Calu3 (cell line): ENCODE results near the gene LRRN2. TPM values are rescaled to one million over a fixed set of nuclear protein-coding genes. Genes with fewer than 3 reads are reported as not detected.

Source experiments
- BruUV-seq: library from RNA; stranded (reverse); fragments of 400-500 nt; replicated peaks from 2 replicates; lab custom pipeline; 2021; lab: Mats Ljungman, UMichigan
- CTCF ChIA-PET: fragments of 300-600 bp; sonication (Branson Sonifier 250); formaldehyde crosslinking; loops from one replicate; lab custom pipeline; 2022; ENCODE audit warnings: antibody characterized with exemption; lab: Charles Lee
- DNase-seq: peaks from one replicate; pipeline ENCODE4 v3.0.0; 2022
- H3K27ac Mint-ChIP-seq: one replicate; pipeline ENCODE4 v1.8.0; 2022; ENCODE audit warnings: mixed read lengths; ENCODE audit not compliant: unreplicated experiment
- H3K27me3 Mint-ChIP-seq: one replicate; pipeline ENCODE4 v1.8.0; 2022; ENCODE audit warnings: mixed read lengths; ENCODE audit not compliant: unreplicated experiment
- H3K36me3 Mint-ChIP-seq: one replicate; pipeline ENCODE4 v1.8.0; 2022; ENCODE audit warnings: mild to moderate bottlenecking, moderate library complexity, mixed read lengths; ENCODE audit not compliant: insufficient read depth, unreplicated experiment
- H3K4me1 Mint-ChIP-seq: one replicate; pipeline ENCODE4 v1.8.0; 2022; ENCODE audit warnings: mild to moderate bottlenecking, low read depth, mixed read lengths; ENCODE audit not compliant: unreplicated experiment
- H3K4me3 Mint-ChIP-seq: one replicate; pipeline ENCODE4 v1.8.0; 2022; ENCODE audit warnings: mild to moderate bottlenecking, low read depth, moderate library complexity, mixed read lengths; ENCODE audit not compliant: unreplicated experiment
- H3K9me3 Mint-ChIP-seq: one replicate; pipeline ENCODE4 v1.8.0; 2022; ENCODE audit warnings: low read depth, mixed read lengths; ENCODE audit not compliant: unreplicated experiment
- CTCF ChIP-seq: fragments of 200-600 bp; IDR thresholded peaks from one replicate; pipeline ENCODE4 v1.8.0; 2022; ENCODE audit warnings: antibody characterized with exemption; ENCODE audit not compliant: unreplicated experiment
- intact Hi-C: fragments of 100-400 bp; cut with micrococcal nuclease; formaldehyde crosslinking; loops from one replicate; pipeline ENCODE4 v1.10.0; 2022; ENCODE audit not compliant: unreplicated experiment
- total RNA-seq: library from RNA; stranded (reverse); gene quantifications from 2 replicates; pipeline ENCODE4 v1.2.3, GENCODE V29; 2022

LRRN2 gene
- total RNA-seq, 1 experiment from 2014 or later, result not detected

- Mint-ChIP-seq H3K4me1 (no peaks in the 10 kb centered on the region), H3K27me3 (peaks cover 79% of the 10 kb centered on the region), H3K4me3 (no peak overlapping the region), H3K27ac (no peak overlapping the region), H3K36me3 (no peaks in the 10 kb centered on the region), H3K9me3 (no peaks in the 10 kb centered on the region)
- CTCF ChIA-PET, result no interaction called here
- intact Hi-C loops, result no loop called here
- BruUV-seq, result no TSS peak
- DNase-seq, result no peak
- TF ChIP-seq CTCF, result no peak
Observed at GRCh38 chr1:204659056-204659455, 26.5 kb downstream of the LRRN2 start.

GRCh38 chr1:204658295-204658694 lies 27.2 kb downstream of the LRRN2 start:
- H3K36me3 Mint-ChIP-seq, result no peaks in the 10 kb centered on the region
- H3K4me3 Mint-ChIP-seq, result no peak overlapping the region
- H3K27me3 Mint-ChIP-seq, result peaks cover 79% of the 10 kb centered on the region
- no peak for DNase-seq
- no peak overlapping the region for H3K27ac Mint-ChIP-seq
- CTCF ChIA-PET, result no interaction called here
- H3K9me3 Mint-ChIP-seq, result no peaks in the 10 kb centered on the region
- no peak for TF ChIP-seq CTCF
- intact Hi-C loops, result no loop called here
- BruUV-seq, result no TSS peak
- no peaks in the 10 kb centered on the region for H3K4me1 Mint-ChIP-seq

- no peak overlapping the region for H3K4me3 Mint-ChIP-seq
- H3K27me3 Mint-ChIP-seq, result peaks cover 84% of the 10 kb centered on the region
- CTCF ChIA-PET, result interaction anchor here (0.6 to 1.7 kb wide), 7 partner anchors 24 to 297 kb away, joined by 3 to 9 read pairs (median 5); no protein-coding TSS in a partner anchor
Observed at GRCh38 chr1:204653590-204654340, 31.8 kb downstream of the LRRN2 start.

GRCh38 chr1:204652497-204652896 lies 33.0 kb downstream of the LRRN2 start:
- no peak for TF ChIP-seq CTCF
- H3K36me3 Mint-ChIP-seq, result no peaks in the 10 kb centered on the region
- no peak for DNase-seq
- intact Hi-C loops, result no loop called here
- peaks cover 84% of the 10 kb centered on the region for H3K27me3 Mint-ChIP-seq
- H3K9me3 Mint-ChIP-seq, result no peaks in the 10 kb centered on the region
- peaks cover 3% of the 10 kb centered on the region for H3K4me1 Mint-ChIP-seq
- BruUV-seq, result no TSS peak
- H3K4me3 Mint-ChIP-seq, result no peak overlapping the region
- no peak overlapping the region for H3K27ac Mint-ChIP-seq
- CTCF ChIA-PET, result interaction anchor here (1.0 to 1.3 kb wide), 3 partner anchors 49 to 154 kb away, joined by 3 to 4 read pairs (median 4); no protein-coding TSS in a partner anchor

More at GRCh38 chr1:204653590-204654340, 31.8 kb downstream of the LRRN2 start:
- no TSS peak for BruUV-seq
- H3K36me3 Mint-ChIP-seq, result no peaks in the 10 kb centered on the region
- intact Hi-C loops, result no loop called here
- H3K4me1 Mint-ChIP-seq, result no peaks in the 10 kb centered on the region
- no peak overlapping the region for H3K27ac Mint-ChIP-seq
- TF ChIP-seq CTCF, result no peak
- no peak for DNase-seq
- no peaks in the 10 kb centered on the region for H3K9me3 Mint-ChIP-seq
